22Rv1 (cell line): ENCODE measurements around the gene BMF.

Experiments used
- CTCF ChIP-seq: fragments of 450-650 bp; IDR thresholded peaks from 2 replicates; pipeline ENCODE4 v1.5.1; 2017; ENCODE audit warnings: mild to moderate bottlenecking
- ZFX ChIP-seq: fragments of 450-650 bp; IDR thresholded peaks from 2 replicates; pipeline ENCODE4 v1.6.1; 2017; ENCODE audit warnings: antibody characterized with exemption, borderline replicate concordance

DNA sequence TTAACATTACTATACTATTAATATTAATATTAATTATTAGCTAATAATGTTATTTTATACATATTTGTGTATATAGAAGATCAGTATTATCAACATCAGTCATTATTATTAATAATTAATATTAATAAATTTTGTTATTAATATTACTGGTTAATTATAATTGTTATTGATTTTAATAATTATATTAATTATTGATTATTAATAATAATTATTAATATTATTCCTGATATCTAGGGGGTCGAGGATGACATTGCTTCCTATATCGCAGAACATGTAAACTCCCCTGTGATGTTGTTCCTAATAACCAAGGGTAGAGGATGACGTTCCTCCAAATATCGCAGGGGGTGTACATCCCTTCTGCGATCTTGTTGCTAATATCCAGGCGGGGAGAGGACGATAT, 17.3 kb upstream of the BMF start:
- no peak for TF ChIP-seq CTCF
- no peak for TF ChIP-seq ZFX
